Raji (cell line): ENCODE results near the gene GPX4.

Experiments used
- POLR2A ChIP-seq: IDR thresholded peaks from 2 replicates; pipeline ENCODE4 v1.6.1; 2011; ENCODE audit warnings: low read depth, low read length, control low read depth; ENCODE audit not compliant: insufficient read depth

GPX4 gene

GRCh38 chr19:1132552-1133383 lies 29.0 kb downstream of the GPX4 start:
- TF ChIP-seq POLR2A: no peak

GRCh38 chr19:1133471-1133929 lies 29.7 kb downstream of the GPX4 start:
- TF ChIP-seq POLR2A: peak; percentile 68

- no peak for TF ChIP-seq POLR2A
These were observed 30.6 kb downstream of the GPX4 start for GRCh38 chr19:1134431-1134830.

GRCh38 chr19:1135454-1135853 lies 31.7 kb downstream of the GPX4 start:
- no peak for TF ChIP-seq POLR2A

- TF ChIP-seq POLR2A: no peak
These were observed 32.4 kb downstream of the GPX4 start for GRCh38 chr19:1136201-1136600.

- no peak for TF ChIP-seq POLR2A
These were observed 33.0 kb downstream of the GPX4 start for GRCh38 chr19:1136621-1137317.

- TF ChIP-seq POLR2A: no peak
These were observed 34.3 kb downstream of the GPX4 start for GRCh38 chr19:1138121-1138520.

GRCh38 chr19:1139126-1139525 lies 35.3 kb downstream of the GPX4 start:
- no peak for TF ChIP-seq POLR2A

GRCh38 chr19:1140272-1141027 lies 36.7 kb downstream of the GPX4 start:
- no peak for TF ChIP-seq POLR2A

GRCh38 chr19:1141944-1142343 lies 38.1 kb downstream of the GPX4 start:
- no peak for TF ChIP-seq POLR2A

- no peak for TF ChIP-seq POLR2A
These were observed 40.1 kb downstream of the GPX4 start for GRCh38 chr19:1143828-1144399.

- no peak for TF ChIP-seq POLR2A
These were observed 40.9 kb downstream of the GPX4 start for GRCh38 chr19:1144741-1145140.

GRCh38 chr19:1145635-1146411 lies 42.0 kb downstream of the GPX4 start:
- TF ChIP-seq POLR2A: no peak

GRCh38 chr19:1146412-1146699 lies 42.6 kb downstream of the GPX4 start:
- no peak for TF ChIP-seq POLR2A
